GM21423 (cell line): ENCODE measurements around the gene TRIM45.
"Not testable (repeated sequence)": the region's sequence is repeated elsewhere in the genome, so short reads cannot be mapped to it uniquely, and the experiment has no call there.

Experiments
- ATAC-seq: cut with Tn5 transposase; IDR thresholded peaks from one replicate; pipeline ENCODE4 v1.9.1; 2021; ENCODE audit warnings: mild to moderate bottlenecking, moderate library complexity; ENCODE audit not compliant: unreplicated experiment

TRIM45 gene, protein sequence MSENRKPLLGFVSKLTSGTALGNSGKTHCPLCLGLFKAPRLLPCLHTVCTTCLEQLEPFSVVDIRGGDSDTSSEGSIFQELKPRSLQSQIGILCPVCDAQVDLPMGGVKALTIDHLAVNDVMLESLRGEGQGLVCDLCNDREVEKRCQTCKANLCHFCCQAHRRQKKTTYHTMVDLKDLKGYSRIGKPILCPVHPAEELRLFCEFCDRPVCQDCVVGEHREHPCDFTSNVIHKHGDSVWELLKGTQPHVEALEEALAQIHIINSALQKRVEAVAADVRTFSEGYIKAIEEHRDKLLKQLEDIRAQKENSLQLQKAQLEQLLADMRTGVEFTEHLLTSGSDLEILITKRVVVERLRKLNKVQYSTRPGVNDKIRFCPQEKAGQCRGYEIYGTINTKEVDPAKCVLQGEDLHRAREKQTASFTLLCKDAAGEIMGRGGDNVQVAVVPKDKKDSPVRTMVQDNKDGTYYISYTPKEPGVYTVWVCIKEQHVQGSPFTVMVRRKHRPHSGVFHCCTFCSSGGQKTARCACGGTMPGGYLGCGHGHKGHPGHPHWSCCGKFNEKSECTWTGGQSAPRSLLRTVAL

DNA sequence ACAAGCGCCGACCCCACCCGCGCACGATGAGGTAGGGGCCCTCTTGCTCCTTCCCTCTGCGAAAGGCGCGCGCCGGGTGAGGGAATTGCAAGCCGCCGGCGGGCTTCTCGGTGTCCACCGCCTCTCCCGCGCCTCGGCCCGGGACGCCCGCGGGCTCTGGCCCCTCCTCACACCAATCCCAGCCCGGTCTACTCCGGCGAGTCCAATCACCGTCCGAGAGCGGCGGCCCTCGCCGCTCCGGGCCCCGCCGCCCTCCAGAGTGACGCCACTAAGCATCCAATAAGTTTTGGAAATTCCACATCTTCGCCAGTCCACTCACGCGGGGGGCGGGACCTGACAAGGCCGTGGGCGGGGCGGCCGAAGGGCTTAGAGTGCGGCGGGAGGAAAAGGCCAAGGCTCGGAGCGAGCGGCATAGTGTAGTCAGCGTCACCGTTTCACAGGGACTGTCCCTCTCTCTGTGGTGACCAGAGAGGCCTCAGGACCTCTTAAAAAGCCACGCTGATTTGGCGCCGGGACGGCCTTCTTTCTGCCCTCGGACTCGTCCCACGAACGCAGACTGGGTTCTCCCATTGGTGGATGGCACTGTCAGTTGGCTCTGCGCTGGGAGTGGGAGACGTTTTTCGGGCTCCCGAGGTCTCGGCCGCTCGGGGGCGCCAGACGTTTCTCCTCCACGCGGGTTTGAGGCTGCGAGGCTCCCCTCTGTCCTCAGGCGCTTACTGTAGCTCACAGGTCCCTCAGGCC is at the start of gene TRIM45:
Gene TRIM45 (minus strand): TSS at position 161 of the 741 bp plus-strand sequence. CDS start 548 bp downstream, outside the sequence.
- peak; percentile 91 for ATAC-seq

DNA sequence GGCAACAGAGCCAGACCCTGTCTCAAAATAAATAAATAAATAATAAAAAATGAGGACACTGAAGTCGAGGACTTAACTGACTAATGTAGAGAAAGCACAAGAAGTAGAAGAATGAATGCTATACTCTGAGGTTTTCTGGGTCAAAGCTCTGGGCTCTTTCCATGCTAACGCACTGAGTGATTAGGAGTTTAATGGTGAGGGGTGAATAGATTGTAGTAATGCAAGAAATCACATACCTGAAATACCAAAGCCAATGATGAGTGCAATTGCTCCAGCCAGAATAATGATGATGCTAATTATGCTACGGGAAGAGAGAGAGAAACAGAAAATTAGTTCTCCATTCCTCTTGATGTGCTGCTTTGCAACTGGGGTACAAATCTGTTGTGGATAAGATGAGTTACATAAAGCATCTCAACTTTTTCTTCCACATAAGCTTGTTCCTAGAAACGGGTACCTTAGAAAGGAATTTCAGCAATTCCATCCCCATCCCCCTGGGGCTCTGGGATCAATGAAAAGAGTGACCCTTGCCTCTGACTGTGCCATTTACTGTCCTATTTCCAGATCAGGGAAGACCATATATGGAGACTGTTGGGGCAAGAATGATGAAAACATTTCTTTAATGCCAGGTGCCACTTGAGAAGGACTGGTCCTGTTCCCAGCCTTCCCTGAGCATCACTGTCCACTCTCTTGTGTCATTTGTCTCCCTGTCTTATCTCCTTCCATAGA is 48.5 kb upstream of the TRIM45 start:
- ATAC-seq, result no peak

DNA sequence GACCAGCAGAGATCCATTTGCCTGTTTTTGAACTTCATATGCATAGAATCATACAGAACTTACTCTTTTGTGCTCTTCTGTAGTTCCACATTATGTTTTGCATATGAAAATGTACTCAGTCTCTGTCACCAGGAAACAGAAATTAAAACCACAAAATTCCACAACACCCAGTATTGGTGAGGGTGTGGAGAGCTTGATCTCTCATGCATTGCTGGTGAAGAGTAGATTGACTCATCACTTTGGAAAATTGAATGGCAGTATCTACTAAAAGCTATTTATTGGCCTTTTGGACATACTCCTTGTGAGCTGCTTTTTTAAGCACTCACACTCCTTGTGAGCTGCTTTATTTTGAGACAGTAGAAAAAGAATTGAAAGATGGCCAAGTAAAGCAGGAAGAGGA is 45.9 kb upstream of the TRIM45 start:
- no peak for ATAC-seq

DNA sequence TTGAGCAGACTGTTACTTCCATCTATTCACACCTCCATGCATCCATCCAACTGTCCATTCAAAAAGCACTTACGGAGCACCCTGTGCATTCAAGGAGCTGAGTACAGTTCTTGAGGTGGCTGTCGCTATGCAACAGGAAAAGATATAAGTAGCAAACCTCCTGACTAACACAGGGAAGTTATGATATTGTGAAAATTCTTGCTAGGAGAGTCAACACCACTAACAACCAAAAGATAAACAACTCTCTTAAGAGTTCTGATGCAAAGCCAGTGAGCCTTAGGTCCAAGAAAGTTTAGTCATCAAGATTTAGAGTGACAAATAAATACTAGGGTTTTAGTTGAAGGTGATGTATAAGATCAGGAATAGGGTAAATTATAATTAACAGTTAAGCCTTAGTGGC is 44.5 kb upstream of the TRIM45 start:
- no peak for ATAC-seq

DNA sequence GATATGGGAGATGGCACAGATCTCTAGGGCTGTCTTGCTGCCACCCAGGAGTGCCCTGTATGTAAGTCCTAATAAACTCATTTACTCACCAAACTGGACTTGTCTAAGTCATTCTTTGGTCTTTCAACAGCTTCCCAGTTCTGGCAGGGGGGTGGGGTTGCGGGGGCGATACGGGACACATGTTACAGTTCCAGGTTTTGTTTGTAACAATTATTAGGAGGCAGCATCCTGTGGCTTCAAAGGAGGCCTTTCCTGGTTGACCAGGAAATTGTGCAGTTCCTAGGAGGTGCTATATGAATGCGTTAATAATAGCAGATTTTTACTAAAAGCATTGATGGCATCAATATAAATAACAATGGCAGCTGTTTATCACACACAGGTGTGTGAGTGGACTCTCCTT is 42.7 kb upstream of the TRIM45 start:
- ATAC-seq, result no peak

DNA sequence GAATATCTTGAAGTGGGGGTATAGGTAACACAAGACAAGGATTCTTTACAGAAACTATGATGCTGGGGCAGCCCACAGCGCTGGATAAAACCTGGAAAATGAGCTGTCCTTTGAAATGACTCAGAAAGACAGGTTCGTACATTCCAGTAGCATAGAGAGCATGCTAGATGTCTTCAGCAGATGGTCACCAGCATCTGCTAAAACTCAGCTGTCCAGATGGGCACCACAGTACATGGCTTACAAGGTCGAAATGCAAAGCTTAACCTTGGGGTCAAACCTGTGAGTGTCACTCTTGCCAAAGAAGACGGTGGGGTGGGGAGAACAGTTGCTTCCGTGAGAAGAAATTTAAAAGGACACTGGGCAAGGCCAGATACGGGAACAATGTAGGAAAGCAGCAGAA is 41.3 kb upstream of the TRIM45 start:
- ATAC-seq, result no peak

DNA sequence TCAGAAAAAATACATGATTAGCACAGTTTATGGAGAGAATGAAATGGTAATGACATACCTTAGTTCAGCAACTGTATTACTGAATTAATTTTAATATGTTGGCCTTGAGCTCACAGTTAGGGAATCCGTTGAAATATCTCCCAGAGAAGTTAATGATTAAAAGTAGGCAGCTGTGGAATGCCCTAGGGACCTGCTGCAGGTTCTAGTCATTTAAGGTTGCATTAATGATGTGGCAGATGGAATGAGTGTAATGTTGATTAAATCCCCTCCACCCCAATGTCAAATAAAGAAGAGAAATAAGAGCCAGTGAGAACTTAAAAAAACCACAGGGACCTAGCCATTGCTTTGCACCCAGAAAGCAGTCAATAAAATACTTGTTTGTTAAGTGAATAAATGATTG is 40.3 kb upstream of the TRIM45 start:
- no peak for ATAC-seq

DNA sequence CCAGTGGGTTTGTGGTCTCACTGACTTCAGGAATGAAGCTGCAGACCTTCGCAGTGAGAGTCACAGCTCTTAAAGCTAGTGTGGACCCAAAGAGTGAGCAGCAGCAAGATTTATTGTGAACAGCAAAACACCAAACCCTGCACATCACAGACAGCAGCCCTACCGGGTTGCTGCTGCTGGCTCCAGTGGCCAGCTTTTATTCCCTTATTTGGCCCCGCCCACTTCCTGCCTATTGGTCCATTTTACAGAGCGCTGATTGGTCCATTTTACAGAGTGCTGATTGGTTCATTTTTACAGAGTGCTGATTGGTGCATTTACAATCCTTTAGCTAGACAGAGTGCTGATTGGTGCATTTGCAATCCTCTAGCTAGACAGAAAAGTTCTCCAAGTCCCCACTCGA is 29.8 kb upstream of the TRIM45 start:
- ATAC-seq, result not testable (repeated sequence)

DNA sequence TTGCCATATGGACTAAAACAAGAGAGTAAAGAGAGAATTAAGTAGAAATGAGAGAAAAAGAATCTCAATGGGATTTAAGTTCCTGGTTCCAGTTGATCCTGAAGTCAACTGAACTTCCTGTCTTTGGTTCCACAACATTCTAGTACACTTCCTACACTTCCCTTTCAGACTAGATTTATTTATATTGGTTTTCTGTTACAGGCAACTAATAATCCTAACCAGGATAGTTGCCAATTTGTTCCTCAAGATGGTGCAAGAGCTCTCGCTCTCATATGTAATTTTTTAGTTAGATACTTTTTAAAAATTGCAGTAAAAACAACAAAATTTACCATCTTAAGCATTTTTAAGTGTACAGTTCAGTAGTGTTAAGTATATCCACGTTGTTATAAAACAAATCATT is 28.8 kb upstream of the TRIM45 start:
- ATAC-seq, result no peak

DNA sequence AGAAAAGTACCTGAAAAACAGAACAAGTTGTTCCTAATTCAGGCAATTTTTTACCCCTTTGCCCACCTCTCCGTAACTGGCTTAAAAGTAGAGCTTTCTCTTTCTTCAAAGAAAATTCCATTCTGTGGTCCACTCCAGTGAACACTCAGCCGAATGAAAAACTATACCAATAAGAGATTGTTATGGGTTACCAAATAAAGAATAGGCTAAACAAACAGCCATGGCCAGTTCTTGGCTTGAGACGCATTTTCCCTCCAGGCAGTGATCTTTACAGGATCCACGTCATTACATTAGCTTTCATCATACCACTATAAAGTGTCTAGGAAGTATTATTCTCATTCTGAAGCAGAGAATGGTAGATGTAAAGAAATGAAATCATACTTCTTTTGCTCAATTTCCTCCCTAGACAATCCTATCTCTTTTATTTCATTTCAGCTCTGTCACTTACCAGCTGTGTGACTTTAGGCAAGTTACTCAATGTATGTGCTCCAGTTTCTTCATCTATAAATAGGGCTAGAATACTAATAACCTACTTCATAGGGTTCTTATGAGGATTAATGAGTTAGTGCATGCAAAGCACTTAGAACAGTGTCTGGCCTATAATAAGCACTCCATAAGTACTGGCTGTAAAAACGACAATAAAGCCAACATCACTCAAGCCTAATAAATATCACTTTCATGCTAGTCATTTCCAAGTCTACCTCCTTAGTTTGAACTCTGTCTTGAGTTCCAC is 26.5 kb upstream of the TRIM45 start:
- no peak for ATAC-seq

DNA sequence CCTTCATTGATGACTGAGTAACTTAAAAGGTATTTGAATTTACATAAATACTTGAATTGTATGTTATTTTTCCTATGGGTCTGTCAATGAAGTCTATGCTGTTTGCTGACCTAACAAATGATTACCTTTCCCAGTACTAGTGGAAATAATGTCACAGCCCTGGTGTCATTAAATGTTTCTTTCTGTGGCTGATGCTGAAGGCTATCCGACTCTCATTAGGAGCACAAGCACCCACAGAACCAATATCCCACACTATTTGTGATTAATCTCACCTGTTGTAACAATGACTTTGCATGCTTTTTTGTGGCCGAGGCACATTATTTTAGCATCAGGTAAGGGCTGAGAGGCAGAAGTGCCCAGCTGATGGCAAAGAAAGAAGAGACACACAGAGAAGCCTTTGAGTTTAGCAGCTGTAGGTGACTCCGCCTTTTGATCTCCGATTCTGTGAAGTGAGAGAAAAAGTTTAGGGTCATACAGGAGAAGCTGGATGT is 25.8 kb upstream of the TRIM45 start:
- ATAC-seq, result no peak

DNA sequence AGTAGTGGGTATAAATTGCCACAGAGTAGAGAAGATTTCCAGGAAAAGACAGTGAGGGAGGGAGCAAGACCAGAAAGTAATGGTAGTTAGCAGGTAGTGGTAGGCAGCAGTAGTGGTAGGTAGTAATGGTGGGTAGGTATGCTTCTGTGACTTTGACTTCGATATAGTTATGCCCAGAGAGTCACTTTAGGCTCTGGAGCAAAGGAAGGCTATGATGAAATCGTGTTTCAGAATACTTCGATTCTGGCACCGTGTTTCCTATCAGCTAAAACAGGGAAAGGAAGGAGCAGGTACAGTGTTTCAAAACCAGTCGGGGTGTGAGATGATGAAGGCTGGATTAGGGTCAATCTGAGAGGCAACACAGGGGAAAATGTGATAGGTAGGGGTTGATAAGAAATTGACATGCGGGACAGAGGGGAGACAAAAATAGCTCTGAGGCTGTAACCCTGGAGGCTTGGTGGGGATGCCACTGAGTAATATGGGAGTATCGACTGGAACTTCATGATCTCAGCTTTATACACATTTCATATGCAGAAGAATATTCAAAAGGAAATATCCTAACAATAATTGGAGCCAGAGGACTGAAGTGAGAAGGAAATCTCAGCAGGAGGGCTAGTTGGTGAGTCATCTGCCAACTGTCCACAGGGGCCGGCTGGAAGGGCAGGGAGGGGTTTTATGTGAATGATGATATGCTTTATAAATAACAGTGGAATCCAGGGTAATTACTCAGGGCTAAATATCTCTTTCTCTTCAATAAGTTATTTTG is 25.2 kb upstream of the TRIM45 start:
- no peak for ATAC-seq

DNA sequence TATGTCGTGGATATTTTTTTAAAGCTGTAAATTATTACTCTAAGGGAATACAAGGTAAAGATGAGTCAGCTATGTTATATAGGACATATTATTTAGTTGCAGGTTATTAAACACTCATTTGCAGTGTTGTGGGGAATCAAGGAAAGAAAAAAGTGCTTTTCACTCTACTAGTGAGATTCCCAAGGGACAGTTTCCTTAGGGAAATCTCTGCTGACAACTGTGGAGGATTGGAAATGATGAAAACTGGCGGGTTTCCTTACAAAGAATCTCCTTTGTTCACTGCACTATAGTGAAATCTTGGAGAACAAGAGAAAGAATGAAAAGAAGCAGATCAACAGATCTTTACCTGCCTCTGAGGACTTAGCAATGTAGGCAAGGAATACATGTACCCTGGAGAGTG is 24.5 kb upstream of the TRIM45 start:
- ATAC-seq, result no peak

DNA sequence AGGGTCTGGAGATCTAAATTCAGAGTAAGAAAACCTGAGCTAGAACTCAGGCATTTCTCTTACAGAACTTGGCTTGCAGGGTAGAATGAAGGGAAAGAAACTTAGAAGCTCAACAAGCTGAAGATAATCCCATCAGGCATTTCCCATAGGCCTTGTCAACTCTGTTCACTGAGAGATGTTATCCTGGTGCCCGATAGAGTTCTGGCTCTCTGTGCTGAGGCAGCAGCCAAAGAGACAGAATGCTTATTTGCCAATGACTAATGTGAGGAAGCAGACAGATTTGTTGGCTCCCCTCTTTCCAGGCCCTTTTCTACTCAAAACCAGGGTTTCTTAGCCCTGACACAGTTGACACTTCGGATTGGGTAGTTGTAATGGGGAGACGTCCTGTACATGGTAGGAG is 22.3 kb upstream of the TRIM45 start:
- no peak for ATAC-seq

DNA sequence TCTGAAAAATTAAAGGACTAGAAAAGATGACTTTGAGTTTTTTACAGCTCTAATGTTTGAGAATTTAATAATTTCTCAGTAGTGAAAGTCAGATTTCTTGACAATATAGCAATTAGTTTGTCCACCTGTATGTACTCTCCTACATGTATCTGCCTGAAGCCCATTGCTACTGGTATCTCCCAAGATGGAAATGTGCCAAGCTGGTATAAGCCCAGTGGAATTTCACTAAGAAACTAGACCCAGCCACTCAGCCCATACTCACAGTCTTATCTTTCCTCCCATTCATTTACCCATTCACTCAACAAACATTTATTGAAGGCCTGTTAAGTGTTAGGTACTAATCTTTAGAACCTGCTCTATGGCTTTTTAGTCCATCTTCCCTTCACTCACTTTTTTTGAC is 21.6 kb upstream of the TRIM45 start:
- ATAC-seq, result no peak

DNA sequence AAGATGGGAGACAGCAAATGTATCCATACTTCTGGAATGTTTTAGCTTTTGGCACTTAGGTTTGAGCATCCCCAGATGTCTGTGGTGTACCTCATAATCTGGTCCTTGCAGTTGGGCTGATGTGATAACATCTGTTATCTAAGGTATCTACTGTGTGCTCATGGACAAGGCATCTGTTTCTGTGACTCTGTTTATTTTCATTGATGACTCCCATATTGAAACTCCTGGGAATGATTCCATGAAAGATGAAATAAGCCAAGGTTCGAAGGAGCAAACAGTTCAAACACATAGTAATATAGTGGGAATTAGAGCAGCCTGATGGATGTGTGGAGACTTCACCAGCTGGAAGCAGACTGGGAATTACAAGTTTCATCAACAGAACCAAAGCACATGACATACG is 20.7 kb upstream of the TRIM45 start:
- ATAC-seq, result no peak

DNA sequence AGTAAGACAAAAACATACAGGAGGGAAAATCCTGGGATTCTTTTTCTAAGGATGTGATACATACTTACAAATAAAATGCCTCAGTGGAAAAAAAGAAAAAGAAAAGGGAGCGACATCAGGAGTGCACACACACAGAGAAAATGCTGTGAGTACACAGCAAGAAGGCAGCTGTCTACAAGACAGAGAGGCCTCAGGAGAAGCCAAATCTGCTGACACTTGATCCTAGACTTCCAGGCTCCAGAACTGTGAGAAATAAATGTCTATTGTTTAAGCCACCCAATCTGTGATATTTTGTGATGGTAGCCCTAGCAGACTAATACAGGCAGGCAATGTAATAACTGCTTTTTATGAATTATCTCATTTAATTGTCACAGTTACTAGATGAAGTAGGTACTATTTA is 17.0 kb upstream of the TRIM45 start:
- no peak for ATAC-seq

DNA sequence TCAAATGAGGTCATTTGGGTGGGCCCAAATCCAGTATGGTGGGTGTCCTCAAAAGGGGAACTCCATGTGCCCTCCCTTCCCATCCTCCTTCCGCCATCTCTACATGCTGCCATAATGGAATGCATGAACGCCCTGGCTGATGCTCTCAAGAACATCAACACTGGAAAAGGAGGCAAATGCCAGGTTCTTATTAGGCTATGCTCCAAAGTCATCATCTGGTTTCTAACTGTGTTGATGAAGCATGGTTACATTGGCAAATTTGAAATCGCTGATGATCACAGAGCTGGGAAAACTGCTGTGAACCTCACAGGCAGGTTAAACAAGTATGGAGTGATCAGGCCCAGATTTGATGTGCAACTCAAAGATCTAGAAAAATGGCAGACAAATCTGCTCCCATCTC is 16.6 kb upstream of the TRIM45 start:
- ATAC-seq, result no peak

DNA sequence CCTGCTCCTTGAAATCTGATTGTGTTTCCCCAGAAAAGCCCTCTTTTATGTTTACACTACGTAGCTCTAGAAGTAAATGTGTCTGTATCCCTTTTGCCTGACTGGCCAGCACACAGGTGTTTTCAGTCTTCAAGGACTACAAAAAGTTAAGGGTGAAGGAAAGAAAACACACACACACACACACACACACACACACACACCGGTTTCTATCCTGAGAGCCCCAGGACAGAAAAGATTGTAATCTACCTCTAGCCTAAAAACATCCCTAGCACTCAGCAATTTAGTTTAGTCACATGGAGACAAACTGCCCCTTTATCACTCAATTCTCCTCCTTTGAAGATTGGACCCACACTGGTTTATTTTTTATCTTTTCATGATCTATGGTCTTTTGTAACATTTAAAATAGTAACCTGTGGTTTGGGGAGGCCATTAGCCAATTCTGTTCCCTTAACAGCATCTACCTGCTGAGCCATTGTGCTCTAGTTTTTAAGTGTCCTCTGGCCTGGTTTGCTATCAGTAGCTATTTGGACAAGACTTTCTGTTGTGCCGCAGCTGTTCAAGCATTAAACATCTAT is 15.8 kb upstream of the TRIM45 start:
- ATAC-seq, result no peak
